Measurements from ENCODE around the gene RPS6KA3. TPM values are rescaled to one million over a fixed set of nuclear protein-coding genes. Genes with fewer than 3 reads are reported as not detected.
"Not testable (repeated sequence)": the region's sequence is repeated elsewhere in the genome, so short reads cannot be mapped to it uniquely, and the experiment has no call there.

The RPS6KA3 gene
- total RNA-seq, 1 donor = 41.5 TPM

- no peak for DNase-seq (ENCODE audit: low read depth in 2 of 3, low spot score in 2 of 3)
Measured at GRCh38 chrX:20151689-20152088, 115.0 kb downstream of the RPS6KA3 start.

DNA sequence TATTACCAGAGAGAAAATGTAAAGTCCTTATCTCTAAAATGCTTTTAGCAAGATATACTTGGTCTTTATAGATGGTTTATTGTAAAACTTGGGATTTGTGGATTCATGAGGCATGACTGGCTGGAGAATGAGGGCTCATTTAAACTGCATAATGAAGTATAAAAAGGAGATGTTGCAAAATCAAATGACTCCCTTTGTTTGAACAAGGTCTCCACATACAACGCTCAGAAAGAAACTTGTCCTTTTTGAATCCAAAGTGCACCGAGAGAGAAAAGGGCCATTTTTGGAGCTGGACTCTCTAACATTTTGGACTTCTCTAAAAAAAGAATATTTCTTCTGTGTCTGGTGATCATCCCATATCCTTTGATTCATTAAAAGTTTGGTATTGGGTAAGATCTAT lies 117.4 kb downstream of the RPS6KA3 start:
- DNase-seq (ENCODE audit: low read depth in 2 of 3, low spot score in 2 of 3) = no peak

DNA sequence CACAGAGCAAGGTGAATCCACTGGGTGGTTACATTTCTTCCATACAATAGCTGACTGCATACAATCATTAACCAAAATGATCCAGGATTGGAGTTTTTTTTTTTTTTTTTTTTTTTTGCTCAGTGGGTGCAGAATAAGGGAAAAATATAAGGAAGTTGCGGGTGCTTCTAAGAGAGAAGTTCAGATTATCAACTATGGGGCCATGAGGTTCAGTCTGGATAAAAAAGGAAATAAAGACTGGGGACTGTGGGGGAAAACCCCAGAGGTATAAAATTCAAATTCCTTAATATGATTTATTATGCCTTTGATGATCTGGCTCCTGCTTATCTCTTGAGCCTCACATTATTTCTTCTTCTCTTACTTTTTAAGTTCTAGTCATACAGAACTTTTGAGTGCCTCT lies 119.1 kb downstream of the RPS6KA3 start:
- DNase-seq (ENCODE audit: low read depth in 2 of 3, low spot score in 2 of 3) = no peak

GRCh38 chrX:20144491-20144890 lies 122.2 kb downstream of the RPS6KA3 start:
- DNase-seq (ENCODE audit: low read depth in 2 of 3, low spot score in 2 of 3) = peak in 2 of 3 donors; percentile 8 to 28

DNA sequence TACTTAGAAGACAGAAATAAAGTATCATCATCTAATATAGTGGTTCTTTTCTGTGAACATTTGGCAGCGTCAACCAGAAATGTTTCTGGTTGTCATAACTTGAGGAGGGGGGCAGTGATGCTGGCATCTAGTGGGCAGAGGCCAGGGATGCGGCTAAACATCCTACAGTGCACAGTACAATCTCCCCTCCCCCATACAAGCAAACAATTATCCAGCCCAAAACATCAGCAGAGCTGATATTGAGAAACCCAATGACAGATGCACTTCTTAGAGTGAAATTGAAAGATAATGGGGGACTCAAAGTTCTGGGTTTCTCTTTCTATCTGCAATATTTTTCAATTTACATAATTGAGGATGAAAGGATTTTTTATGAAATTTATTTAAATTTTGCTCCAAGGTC lies 123.1 kb downstream of the RPS6KA3 start:
- DNase-seq (ENCODE audit: low read depth in 2 of 3, low spot score in 2 of 3) = peak in 1 of 3 donors; percentile 11

- DNase-seq (ENCODE audit: low read depth in 2 of 3, low spot score in 2 of 3) = no peak
Measured at GRCh38 chrX:20143111-20143510, 123.6 kb downstream of the RPS6KA3 start.

DNA sequence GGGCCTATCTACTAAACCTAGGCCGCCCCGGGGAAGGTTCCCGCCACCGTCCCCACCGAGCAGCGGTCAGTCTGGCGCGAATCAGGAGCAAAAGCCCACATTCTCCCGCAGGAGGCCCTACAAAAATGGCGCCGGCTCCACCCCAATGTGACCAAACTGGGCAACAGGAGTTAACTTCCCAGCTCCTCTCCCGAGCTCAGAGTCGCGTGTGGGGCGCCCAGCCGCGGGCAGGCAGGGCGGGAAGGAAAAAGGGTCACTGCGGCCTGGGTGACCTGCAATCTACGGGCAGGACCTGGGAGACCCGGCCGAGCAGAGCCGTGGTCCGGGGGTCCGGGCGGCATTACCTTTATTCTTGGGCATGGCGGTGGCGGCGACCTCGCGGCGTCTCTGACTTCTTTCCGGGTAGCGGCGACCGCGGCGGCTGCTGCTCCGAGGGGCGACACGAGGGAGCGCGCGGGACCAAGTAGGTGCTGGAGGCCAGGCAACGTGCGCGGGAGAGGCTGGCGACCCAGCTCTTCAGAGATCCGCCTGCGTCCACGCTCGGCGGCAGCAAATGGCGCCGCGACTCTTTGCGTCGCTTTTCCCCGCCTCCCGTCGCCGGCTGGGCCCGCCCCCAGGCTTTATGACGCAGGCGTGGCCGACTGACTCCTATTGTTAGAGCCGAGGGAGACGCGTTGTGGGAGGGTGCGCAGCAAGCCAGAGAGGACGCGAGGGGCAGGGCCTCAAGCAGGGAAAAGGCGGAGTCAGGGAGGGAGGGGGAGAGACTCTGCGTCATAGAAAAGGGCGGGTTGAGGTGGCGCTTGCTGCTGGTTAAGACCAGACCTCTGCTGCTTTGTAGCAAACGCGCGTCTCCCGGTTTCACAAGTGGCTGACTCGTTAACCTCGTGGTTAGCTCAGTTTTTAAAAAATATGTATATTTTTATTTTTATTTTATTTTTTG lies 125.2 kb downstream of the RPS6KA3 start, which contains the start of gene EIF1AX:
EIF1AX (minus strand) TSS at position 558 of the 940 bp plus-strand sequence; CDS start at position 360, 198 bp downstream.
- peak; percentile 95 to 98 (median 96) for DNase-seq (ENCODE audit: low read depth in 2 of 3, low spot score in 2 of 3)

- DNase-seq (ENCODE audit: low read depth in 2 of 3, low spot score in 2 of 3) = no peak
Measured at GRCh38 chrX:20140420-20140819, 126.3 kb downstream of the RPS6KA3 start.

- DNase-seq (ENCODE audit: low read depth in 2 of 3, low spot score in 2 of 3) = no peak
Measured at GRCh38 chrX:20139966-20140365, 126.7 kb downstream of the RPS6KA3 start.

- no peak for DNase-seq (ENCODE audit: low read depth in 2 of 3, low spot score in 2 of 3)
Measured at GRCh38 chrX:20135944-20136343, 130.8 kb downstream of the RPS6KA3 start.

GRCh38 chrX:20132666-20133065 lies 134.0 kb downstream of the RPS6KA3 start:
- DNase-seq (ENCODE audit: low read depth in 2 of 3, low spot score in 2 of 3) = no peak

- no peak for DNase-seq (ENCODE audit: low read depth in 2 of 3, low spot score in 2 of 3)
Measured at GRCh38 chrX:20130357-20130756, 136.4 kb downstream of the RPS6KA3 start.

DNA sequence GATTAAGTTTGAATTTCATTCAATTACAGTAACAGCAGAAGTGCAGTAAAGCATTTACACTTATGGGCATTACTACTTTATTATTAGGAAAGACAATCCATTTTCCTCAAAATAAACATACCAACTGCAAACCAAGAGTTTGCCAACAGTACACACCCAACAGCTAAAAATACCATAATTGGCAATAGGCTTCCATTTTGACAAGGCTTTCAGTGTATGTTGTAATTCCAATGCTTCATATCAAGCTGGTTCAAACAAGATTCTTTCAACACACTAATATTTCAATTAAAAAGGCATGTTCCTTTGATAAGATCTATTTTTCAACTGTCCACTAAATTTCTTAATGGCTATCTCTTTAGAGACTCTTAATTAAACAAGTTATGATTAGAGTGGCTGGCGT lies 137.2 kb downstream of the RPS6KA3 start:
- DNase-seq (ENCODE audit: low read depth in 2 of 3, low spot score in 2 of 3) = no peak

DNA sequence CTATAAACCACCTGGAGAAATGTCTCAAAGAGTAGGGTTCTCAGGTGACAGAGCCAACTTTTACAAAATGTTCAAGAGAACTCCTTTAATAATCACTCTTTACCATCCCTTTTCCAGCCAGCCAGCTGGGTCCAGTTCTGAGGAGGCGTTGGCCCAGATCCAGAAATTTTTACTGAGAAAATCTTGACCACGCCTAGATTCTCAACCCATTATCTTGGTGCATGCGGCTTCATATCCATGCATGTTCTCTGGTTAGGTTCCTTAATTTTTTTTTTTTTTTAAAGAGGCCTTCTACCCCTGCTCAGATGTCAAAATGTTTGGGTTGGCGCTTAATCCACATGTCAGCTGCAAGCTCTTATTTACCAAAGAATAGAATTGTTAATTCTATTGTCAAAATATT lies 138.0 kb downstream of the RPS6KA3 start:
- no peak for DNase-seq (ENCODE audit: low read depth in 2 of 3, low spot score in 2 of 3)

DNA sequence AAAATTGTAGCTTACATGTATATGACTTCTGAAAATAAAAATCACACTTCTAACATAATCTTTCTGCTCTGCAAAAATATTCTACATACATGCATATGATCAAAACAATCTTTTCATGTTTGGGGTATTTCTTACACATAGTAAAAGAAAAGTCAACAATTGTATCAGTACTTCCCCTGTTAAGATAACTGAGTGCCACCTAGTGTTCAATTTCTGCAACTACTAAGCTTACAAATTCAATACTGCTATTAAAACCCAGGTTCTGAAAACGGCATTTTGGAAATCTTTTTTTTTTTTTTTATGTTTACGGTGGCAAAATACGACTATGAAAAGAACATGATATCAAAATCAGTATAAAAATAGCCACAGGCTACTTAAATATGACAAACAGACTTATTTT lies 139.3 kb downstream of the RPS6KA3 start:
- DNase-seq (ENCODE audit: low read depth in 2 of 3, low spot score in 2 of 3) = not testable (repeated sequence)

DNA sequence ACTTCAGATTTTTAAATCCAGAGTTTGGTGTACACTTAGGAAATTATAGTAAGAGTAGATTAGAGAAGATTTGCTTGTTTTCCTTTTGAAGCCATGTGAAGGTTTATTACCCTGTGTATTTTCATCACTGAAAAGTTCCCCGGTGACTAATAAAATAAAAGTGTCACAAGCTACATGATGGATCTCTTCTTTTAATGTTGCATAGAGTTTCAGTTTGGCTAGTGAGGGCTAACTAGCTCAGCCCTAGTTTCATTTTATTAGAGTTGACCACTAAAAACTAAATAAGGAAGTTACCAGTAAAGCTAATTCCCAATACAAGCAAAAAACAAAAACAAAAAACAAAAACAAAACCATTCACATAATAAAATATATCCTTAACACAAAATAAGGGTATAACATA lies 139.9 kb downstream of the RPS6KA3 start:
- not testable (repeated sequence) for DNase-seq (ENCODE audit: low read depth in 2 of 3, low spot score in 2 of 3)

GRCh38 chrX:20124964-20125363 lies 141.7 kb downstream of the RPS6KA3 start:
- DNase-seq (ENCODE audit: low read depth in 2 of 3, low spot score in 2 of 3) = no peak

DNA sequence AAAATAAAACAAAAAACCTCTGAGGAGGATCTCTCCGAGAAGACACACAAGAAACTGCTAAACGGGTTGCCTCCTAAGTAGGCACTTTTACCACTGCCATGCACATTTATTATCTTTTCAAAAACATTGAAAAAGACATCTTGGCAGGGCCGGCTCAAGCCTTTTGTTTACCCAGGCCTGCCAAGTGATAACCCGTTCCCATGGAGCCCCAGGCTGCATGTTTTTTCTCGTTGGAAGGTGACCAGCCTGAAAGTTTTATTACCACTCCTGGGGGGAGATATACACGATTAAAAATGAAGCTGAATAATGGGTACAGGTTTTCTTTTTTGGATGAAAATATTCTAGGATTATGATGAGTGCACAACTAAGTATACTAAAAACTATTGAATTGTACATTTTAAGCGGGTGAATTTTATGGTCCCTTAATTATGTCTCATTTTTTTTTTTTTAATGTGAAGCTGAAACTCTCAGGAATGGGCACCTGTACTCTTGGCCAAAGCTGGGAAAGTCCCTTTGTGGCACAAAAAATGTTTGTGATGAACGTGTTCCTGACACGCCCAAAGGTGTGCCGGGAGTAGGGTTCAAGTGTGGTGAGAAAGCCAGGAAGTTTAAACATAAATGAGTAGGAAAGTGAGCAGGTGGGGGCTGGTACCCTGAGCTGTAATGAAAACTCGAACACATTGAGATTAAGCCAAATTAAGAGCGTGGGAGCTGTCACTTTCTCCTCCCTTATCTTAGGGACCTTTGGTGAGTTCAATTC lies 148.5 kb downstream of the RPS6KA3 start:
- no peak for DNase-seq (ENCODE audit: low read depth in 2 of 3, low spot score in 2 of 3)

DNA sequence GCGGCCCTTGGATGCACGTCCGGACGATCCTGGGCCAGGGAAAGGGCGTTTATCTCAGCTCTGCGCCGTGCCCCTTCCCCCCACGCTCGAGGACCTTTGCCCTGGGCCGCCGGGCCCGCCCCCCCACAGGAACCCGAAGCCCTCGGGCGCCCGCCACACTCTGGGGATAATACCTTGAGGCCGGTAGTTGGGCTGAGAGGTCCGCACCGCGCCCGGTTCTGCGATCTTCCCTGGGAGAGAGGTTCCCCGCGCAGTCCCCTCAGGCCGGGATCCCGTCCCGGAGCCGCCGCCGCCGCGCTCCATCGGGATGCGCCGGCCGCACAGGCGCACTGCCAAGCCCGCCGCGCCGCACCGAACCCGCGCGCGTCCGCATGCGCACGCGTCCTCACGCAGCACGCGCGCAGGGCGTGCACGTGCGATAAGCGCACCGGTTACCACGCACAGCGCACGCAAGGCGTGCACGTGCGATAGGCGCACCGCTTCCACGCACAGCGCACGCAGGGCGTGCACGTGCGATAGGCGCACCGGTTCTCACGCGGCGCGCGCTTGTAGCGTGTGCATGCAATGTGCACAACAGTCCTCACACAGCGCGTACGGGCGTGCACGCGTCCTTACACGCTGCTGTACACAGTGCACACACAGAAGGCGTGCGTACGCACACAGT lies 150.0 kb downstream of the RPS6KA3 start, which contains the start of gene MAP7D2:
MAP7D2 (minus strand) TSS at position 331 of the 664 bp plus-strand sequence; CDS start at position 303, 28 bp downstream.
- DNase-seq (ENCODE audit: low read depth in 2 of 3, low spot score in 2 of 3) = no peak

GRCh38 chrX:20116087-20116576 lies 150.6 kb downstream of the RPS6KA3 start:
- peak in 1 of 3 donors; percentile 6 for DNase-seq (ENCODE audit: low read depth in 2 of 3, low spot score in 2 of 3)
